ENCODE measurements around the gene MARCHF3. TPM values are rescaled to one million over a fixed set of nuclear protein-coding genes. Genes with fewer than 3 reads are reported as not detected.
"Not testable (repeated sequence)": the region's sequence is repeated elsewhere in the genome, so short reads cannot be mapped to it uniquely, and the experiment has no call there.

Gene MARCHF3
- total RNA-seq, 6 experiments from 2014 or later = 0.33 to 4.3 (median 0.77) TPM

DNA sequence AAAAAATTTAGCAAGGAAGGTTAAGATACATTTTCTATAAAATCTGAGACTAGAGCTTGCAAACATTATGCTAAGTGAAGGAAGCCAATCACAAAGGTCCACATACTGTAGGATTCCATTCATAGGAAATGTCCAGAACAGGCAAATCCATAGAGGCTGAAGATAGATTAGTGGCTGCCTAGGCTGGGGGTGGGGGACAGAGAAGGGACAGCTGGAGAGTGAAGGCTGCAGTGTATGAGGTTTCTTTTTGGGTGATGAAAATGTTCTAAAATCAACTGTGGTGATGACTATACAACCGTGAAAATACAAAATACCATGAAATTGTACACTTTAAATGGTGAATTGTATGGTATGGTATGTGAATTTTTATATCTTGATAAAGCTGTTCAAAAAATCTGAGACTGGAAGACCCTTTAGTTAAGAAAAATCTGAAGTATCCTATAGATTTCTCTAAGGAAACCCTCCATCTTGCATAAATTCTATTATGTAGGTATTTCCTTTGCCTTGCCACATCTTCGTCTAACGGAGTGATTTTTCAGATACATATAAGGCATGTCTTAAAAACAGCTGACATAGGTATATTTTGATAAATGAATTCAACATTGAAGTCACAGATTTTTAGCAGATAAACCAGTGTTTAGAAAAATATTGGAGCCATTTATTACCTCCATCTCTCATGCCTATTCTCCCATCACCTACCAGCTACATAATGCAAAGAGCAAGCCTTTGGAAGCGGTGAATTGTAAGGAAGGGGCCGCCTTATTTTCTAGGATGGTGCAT lies 132.3 kb downstream of the MARCHF3 start:
- ATAC-seq (no peak), DNase-seq (no peak)
- Histone ChIP-seq H3K4me1 (no peaks in the 10 kb centered on the region), H3K9me3 (no peaks in the 10 kb centered on the region), H3K36me3 (no peaks in the 10 kb centered on the region), H3K4me3 (no peak overlapping the region), H3K27me3 (no peaks in the 10 kb centered on the region), H3K27ac (no peak overlapping the region)
- TF ChIP-seq, protein P1, sequence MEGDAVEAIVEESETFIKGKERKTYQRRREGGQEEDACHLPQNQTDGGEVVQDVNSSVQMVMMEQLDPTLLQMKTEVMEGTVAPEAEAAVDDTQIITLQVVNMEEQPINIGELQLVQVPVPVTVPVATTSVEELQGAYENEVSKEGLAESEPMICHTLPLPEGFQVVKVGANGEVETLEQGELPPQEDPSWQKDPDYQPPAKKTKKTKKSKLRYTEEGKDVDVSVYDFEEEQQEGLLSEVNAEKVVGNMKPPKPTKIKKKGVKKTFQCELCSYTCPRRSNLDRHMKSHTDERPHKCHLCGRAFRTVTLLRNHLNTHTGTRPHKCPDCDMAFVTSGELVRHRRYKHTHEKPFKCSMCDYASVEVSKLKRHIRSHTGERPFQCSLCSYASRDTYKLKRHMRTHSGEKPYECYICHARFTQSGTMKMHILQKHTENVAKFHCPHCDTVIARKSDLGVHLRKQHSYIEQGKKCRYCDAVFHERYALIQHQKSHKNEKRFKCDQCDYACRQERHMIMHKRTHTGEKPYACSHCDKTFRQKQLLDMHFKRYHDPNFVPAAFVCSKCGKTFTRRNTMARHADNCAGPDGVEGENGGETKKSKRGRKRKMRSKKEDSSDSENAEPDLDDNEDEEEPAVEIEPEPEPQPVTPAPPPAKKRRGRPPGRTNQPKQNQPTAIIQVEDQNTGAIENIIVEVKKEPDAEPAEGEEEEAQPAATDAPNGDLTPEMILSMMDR (IDR thresholded peaks at IDR 0.05) = no peak
- no peak for TF ChIP-seq POLR2A (IDR thresholded peaks at IDR 0.05)
- WGBS (ENCODE audit: insufficient coverage, low coverage, low lambda C conversion rate, missing lambda C conversion rate) = 95% methylated on average over 5 of the region's 5 CpGs
- intact Hi-C loops (cut with DNase I) = no loop called here

DNA sequence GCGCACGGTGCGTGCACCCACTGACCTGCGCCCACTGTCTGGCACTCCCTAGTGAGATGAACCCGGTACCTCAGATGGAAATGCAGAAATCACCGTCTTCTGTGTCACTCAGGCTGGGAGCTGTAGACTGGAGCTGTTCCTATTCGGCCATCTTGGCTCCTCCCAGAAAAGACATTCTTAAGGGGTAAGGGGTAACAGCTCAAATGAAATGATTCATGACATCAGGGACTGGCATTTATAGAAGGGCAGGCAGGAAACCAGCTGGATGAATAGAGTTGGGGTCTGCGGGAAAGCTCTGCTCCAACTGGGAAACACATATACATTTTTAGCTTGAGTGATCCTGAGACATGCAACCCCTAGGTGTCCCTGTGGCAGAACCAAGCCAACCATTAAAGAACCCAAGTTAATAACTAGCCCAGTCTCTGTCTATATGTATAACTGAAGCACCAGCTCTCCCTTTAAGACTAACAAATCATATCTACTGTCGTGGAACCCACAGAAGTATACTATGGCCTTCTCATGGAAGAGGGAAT lies 134.1 kb downstream of the MARCHF3 start:
- Histone ChIP-seq H3K9me3 (no peaks in the 10 kb centered on the region), H3K4me3 (no peak overlapping the region), H3K27me3 (no peaks in the 10 kb centered on the region), H3K36me3 (no peaks in the 10 kb centered on the region), H3K4me1 (no peaks in the 10 kb centered on the region), H3K27ac (no peak overlapping the region)
- no peak for DNase-seq
- intact Hi-C loops (cut with DNase I) = no loop called here
- no peak for TF ChIP-seq POLR2A (IDR thresholded peaks at IDR 0.05)
- 94% methylated on average over 5 of the region's 9 CpGs for WGBS (ENCODE audit: insufficient coverage, low coverage, low lambda C conversion rate, missing lambda C conversion rate)
- no peak for ATAC-seq

DNA sequence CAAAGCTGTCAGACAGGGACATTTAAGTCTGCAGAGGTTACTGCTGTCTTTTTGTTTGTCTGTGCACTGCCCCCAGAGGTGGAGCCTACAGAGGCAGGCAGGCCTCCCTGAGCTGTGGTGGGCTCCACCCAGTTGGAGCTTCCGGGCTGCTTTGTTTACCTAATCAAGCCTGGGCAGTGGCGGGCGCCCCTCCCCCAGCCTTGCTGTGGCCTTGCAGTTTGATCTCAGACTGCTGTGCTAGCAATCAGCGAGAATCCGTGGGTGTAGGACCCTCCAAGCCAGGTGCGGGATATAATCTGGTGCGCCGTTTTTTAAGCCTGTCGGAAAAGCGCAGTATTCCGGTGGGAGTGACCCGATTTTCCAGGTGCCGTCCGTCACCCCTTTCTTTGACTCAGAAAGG lies 134.6 kb downstream of the MARCHF3 start:
- H3K36me3 ChIP-seq; H3K4me3 ChIP-seq; intact Hi-C loops (cut with DNase I); ATAC-seq; H3K27ac ChIP-seq; DNase-seq; H3K9me3 ChIP-seq; H3K4me1 ChIP-seq; H3K27me3 ChIP-seq: not testable (repeated sequence)
- WGBS (ENCODE audit: insufficient coverage, low coverage, low lambda C conversion rate, missing lambda C conversion rate) = no CpG with 5 or more reads among the region's 14 CpGs

DNA sequence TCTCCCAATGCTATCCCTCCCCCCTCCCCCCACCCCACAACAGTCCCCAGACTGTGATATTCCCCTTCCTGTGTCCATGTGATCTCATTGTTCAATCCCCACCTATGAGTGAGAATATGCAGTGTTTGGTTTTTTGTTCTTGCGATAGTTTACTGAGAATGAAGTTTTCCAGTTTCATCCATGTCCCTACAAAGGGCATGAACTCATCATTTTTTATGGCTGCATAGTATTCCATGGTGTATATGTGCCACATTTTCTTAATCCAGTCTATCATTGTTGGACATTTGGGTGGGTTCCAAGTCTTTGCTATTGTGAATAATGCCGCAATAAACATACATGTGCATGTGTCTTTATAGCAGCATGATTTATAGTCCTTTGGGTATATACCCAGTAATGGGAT lies 139.9 kb downstream of the MARCHF3 start:
- H3K4me3 ChIP-seq; ATAC-seq; H3K4me1 ChIP-seq; H3K9me3 ChIP-seq; intact Hi-C loops (cut with DNase I); H3K36me3 ChIP-seq; H3K27me3 ChIP-seq; H3K27ac ChIP-seq; DNase-seq: not testable (repeated sequence)
- 100% methylated on average over 1 of the region's 2 CpGs for WGBS (ENCODE audit: insufficient coverage, low coverage, low lambda C conversion rate, missing lambda C conversion rate)

DNA sequence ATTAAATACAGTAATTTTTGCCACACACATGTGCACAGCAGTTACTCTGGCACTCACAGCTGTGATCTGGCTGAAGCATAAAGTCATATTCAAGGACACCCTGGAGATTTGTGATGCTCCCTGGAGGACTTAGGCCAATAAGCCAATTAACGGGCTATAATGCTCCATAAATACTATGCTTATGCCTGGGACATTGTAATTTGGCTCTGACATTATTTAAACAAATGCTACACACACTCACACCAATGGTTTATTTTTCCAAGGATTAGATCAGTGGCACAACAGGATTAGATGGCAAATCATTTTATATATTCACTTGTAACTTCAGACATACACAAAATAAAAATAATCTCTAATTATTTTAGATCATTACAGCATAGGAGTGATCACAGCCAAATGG lies 142.2 kb downstream of the MARCHF3 start:
- no peak for ATAC-seq
- Histone ChIP-seq H3K4me3 (no peak overlapping the region), H3K4me1 (no peaks in the 10 kb centered on the region), H3K27me3 (no peaks in the 10 kb centered on the region), H3K27ac (no peak overlapping the region), H3K36me3 (no peaks in the 10 kb centered on the region), H3K9me3 (no peaks in the 10 kb centered on the region)
- no peak for DNase-seq
- 100% methylated on average over 1 of the region's 1 CpG for WGBS (ENCODE audit: insufficient coverage, low coverage, low lambda C conversion rate, missing lambda C conversion rate)
- TF ChIP-seq, protein P1 (IDR thresholded peaks at IDR 0.05) = no peak
- no peak for TF ChIP-seq POLR2A (IDR thresholded peaks at IDR 0.05)
- intact Hi-C loops (cut with DNase I) = no loop called here

DNA sequence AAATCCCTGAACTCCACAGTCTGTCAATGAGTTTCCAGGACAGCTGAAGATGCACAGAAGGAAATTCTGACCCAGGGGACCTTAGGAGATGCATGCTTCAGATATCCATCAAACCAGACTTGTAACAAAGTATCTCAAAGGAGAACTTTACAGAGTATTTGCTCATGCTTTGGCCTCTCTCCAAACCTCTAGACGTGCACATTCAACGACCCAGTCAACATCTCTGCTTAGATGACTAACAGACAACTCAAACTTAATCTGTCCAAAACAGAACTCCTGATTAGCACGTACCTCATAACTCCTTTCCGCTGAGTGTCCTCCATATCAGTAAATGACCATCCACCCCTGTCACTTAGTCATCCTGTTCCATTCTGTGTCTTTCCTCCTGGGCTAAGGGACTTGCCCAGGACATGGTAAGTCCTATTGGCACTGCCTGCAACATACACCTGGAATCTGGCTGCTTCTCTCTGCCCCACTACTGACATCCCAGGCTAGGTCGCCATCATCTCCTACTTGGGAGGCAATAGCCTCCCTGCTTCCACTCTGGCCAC lies 146.0 kb downstream of the MARCHF3 start:
- WGBS (ENCODE audit: insufficient coverage, low coverage, low lambda C conversion rate, missing lambda C conversion rate) = 54% methylated on average over 5 of the region's 5 CpGs
- no peak overlapping the region for H3K27ac ChIP-seq
- ATAC-seq (peak in 1 of 4 donors; percentile 69), DNase-seq (no peak)
- no peaks in the 10 kb centered on the region for H3K27me3 ChIP-seq
- no peaks in the 10 kb centered on the region for H3K4me1 ChIP-seq
- H3K9me3 ChIP-seq = no peaks in the 10 kb centered on the region
- intact Hi-C loops (cut with DNase I) = no loop called here
- no peaks in the 10 kb centered on the region for H3K36me3 ChIP-seq
- no peak overlapping the region for H3K4me3 ChIP-seq
- TF ChIP-seq, protein P1 (IDR thresholded peaks at IDR 0.05) = no peak
- TF ChIP-seq POLR2A (IDR thresholded peaks at IDR 0.05) = no peak

Measured in right lobe of liver (tissue), 6 donors.